ENCODE measurements around the gene ZSWIM4. TPM values are rescaled to one million over a fixed set of nuclear protein-coding genes. Genes with fewer than 3 reads are reported as not detected.

Gene ZSWIM4
- total and polyA plus RNA-seq, 2 of the 13 experiments (the other 11 are each of a cell fraction or from before 2014, with no cell fraction given) = 0.33 to 0.86 TPM

DNA sequence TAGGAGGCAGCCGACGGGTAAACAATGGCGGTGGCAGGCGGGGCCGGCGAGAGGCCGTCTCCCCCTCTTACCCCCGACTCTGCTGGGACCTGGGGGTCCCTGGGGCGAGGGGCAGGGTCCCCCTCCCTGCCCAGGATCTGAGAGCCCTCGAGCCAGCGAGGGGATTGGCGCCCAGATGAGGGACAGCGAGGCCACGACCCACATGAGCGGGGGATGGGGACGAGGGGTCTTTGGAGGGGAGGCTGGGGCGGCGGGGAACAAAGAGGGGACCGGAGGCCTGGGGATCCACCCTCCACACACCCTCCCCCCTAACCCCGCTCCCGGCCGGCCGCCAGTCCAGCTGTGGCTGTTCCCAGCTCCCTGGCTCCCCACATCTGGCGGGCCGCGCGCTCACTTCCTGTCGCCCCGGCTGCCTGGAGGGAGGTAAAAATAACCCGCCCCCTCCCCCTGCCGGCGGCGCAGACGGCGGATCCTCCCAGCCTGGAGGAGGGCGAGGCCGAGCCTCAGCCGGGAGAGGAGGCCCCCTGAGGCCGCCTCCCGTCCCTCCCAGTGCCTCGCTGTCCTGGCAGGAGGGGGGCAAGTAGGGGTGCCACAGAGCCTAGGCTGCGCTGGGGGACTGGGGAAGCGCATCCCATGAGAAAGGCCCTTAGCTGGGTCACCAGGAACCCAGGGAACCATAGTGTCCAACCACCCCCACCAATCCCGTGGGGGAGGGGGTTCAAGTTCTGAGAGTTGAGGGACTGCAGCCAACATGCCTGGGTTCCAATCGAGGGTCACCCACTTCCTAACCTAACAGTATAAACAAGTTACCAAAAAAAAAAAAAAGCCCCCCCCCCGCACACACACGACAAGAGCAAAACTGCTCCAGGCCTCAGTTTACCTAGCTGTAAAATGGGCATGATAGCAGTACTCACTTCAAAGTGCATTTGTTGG is 52.4 kb downstream of the ZSWIM4 start (continued):
- TF ChIP-seq PHF8 (CRISPR knock-in tag; IDR thresholded peaks at IDR 0.05) (0 out of 2 replicates have a peak, but pooled peaks have one; percentile 44), ERF (CRISPR knock-in tag; IDR thresholded peaks at IDR 0.05) (peak; percentile 65; the same call in 1 of the 2 replicates), ATF7-NPFF (CRISPR knock-in tag; IDR thresholded peaks at IDR 0.05; ENCODE audit: low read depth) (0 out of 2 replicates have a peak, but pooled peaks have one; percentile 38), AGO2 (optimal IDR thresholded peaks at IDR 0.05; ENCODE audit: low read depth, low read length) (peak; percentile 74), GATAD2A (CRISPR knock-in tag; IDR thresholded peaks at IDR 0.05) (peak; percentile 54; the same call in 1 of the 2 replicates), ZFY (CRISPR knock-in tag; IDR thresholded peaks at IDR 0.05) (peak; percentile 7; the same call in 1 of the 2 replicates), ZNF543 (CRISPR knock-in tag; IDR thresholded peaks at IDR 0.05) (no peak), ZNF207 (IDR thresholded peaks at IDR 0.05; ENCODE audit: borderline replicate concordance) (no peak), GATAD1 (CRISPR knock-in tag; IDR thresholded peaks at IDR 0.05) (no peak), ELF1 (CRISPR knock-in tag; IDR thresholded peaks at IDR 0.05) (peak; percentile 66), ZNF678 (CRISPR knock-in tag; IDR thresholded peaks at IDR 0.05) (no peak), PHF21A (CRISPR knock-in tag; IDR thresholded peaks at IDR 0.05) (peak; percentile 2; the same call in 1 of the 2 replicates), XRCC5 (optimal IDR thresholded peaks at IDR 0.05; ENCODE audit: low read length) (peak; percentile 59), PRDM10 (CRISPR knock-in tag; IDR thresholded peaks at IDR 0.05; ENCODE audit: low read depth) (peak; percentile 63; the same call in 1 of the 2 replicates), GABPB1 (CRISPR knock-in tag; IDR thresholded peaks at IDR 0.05) (peak; percentile 90), KDM1A (CRISPR knock-in tag; IDR thresholded peaks at IDR 0.05) (peak; percentile 78; the same call in 1 of the 2 replicates), ZNF430 (CRISPR knock-in tag; IDR thresholded peaks at IDR 0.05) (no peak), SIX1 (CRISPR knock-in tag; IDR thresholded peaks at IDR 0.05; ENCODE audit: borderline replicate concordance) (peak; percentile 30; the same call in 1 of the 2 replicates)
- TF ChIP-seq, protein P1, sequence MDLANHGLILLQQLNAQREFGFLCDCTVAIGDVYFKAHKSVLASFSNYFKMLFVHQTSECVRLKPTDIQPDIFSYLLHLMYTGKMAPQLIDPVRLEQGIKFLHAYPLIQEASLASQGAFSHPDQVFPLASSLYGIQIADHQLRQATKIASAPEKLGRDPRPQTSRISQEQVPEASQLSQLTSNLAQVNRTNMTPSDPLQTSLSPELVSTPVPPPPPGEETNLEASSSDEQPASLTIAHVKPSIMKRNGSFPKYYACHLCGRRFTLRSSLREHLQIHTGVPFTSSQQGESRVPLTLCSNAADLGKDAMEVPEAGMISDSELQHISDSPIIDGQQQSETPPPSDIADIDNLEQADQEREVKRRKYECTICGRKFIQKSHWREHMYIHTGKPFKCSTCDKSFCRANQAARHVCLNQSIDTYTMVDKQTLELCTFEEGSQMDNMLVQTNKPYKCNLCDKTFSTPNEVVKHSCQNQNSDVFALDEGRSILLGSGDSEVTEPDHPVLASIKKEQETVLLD (CRISPR knock-in tag; IDR thresholded peaks at IDR 0.05; ENCODE audit: low read depth) = peak; percentile 55; the same call in 1 of the 2 replicates
- TF ChIP-seq, protein P2, sequence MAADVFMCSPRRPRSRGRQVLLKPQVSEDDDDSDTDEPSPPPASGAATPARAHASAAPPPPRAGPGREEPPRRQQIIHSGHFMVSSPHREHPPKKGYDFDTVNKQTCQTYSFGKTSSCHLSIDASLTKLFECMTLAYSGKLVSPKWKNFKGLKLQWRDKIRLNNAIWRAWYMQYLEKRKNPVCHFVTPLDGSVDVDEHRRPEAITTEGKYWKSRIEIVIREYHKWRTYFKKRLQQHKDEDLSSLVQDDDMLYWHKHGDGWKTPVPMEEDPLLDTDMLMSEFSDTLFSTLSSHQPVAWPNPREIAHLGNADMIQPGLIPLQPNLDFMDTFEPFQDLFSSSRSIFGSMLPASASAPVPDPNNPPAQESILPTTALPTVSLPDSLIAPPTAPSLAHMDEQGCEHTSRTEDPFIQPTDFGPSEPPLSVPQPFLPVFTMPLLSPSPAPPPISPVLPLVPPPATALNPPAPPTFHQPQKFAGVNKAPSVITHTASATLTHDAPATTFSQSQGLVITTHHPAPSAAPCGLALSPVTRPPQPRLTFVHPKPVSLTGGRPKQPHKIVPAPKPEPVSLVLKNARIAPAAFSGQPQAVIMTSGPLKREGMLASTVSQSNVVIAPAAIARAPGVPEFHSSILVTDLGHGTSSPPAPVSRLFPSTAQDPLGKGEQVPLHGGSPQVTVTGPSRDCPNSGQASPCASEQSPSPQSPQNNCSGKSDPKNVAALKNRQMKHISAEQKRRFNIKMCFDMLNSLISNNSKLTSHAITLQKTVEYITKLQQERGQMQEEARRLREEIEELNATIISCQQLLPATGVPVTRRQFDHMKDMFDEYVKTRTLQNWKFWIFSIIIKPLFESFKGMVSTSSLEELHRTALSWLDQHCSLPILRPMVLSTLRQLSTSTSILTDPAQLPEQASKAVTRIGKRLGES (CRISPR knock-in tag; IDR thresholded peaks at IDR 0.05; ENCODE audit: borderline replicate concordance) = no peak
